HG03159 (cell line): ENCODE data around the gene ARHGAP18.
"Not testable (repeated sequence)": the region's sequence is repeated elsewhere in the genome, so short reads cannot be mapped to it uniquely, and the experiment has no call there.

Experiments used
- ATAC-seq: cut with Tn5 transposase; IDR thresholded peaks from one replicate; pipeline ENCODE4 v1.9.1; 2021; ENCODE audit warnings: mild to moderate bottlenecking, moderate library complexity; ENCODE audit not compliant: unreplicated experiment

ARHGAP18 gene

GRCh38 chr6:129597023-129597713 is 112.8 kb downstream of the ARHGAP18 start:
- ATAC-seq: peak; percentile 77

- ATAC-seq: no peak
These were observed 113.5 kb downstream of the ARHGAP18 start for GRCh38 chr6:129596522-129596921.

- ATAC-seq: no peak
These were observed 116.8 kb downstream of the ARHGAP18 start for GRCh38 chr6:129593233-129593564.

- no peak for ATAC-seq
These were observed 117.3 kb downstream of the ARHGAP18 start for GRCh38 chr6:129592516-129593232.

- no peak for ATAC-seq
These were observed 119.5 kb downstream of the ARHGAP18 start for GRCh38 chr6:129590408-129591022.

GRCh38 chr6:129586815-129587214 is 123.2 kb downstream of the ARHGAP18 start:
- ATAC-seq: no peak

- no peak for ATAC-seq
These were observed 126.1 kb downstream of the ARHGAP18 start for GRCh38 chr6:129583866-129584265.

- ATAC-seq: no peak
These were observed 131.7 kb downstream of the ARHGAP18 start for GRCh38 chr6:129578315-129578714.

- no peak for ATAC-seq
These were observed 132.3 kb downstream of the ARHGAP18 start for GRCh38 chr6:129577691-129578090.

GRCh38 chr6:129576456-129576855 is 133.5 kb downstream of the ARHGAP18 start:
- no peak for ATAC-seq

- ATAC-seq: no peak
These were observed 134.4 kb downstream of the ARHGAP18 start for GRCh38 chr6:129575378-129576118.

GRCh38 chr6:129574605-129575004 is 135.4 kb downstream of the ARHGAP18 start:
- ATAC-seq: not testable (repeated sequence)

- not testable (repeated sequence) for ATAC-seq
These were observed 139.0 kb downstream of the ARHGAP18 start for GRCh38 chr6:129570929-129571328.

- ATAC-seq: no peak
These were observed 142.0 kb downstream of the ARHGAP18 start for GRCh38 chr6:129568015-129568414.

- ATAC-seq: peak; percentile 60
These were observed 142.6 kb downstream of the ARHGAP18 start for GRCh38 chr6:129567374-129567773.

- no peak for ATAC-seq
These were observed 144.2 kb downstream of the ARHGAP18 start for GRCh38 chr6:129565811-129566210.

- no peak for ATAC-seq
These were observed 144.6 kb downstream of the ARHGAP18 start for GRCh38 chr6:129565366-129565765.

GRCh38 chr6:129558248-129558647 is 151.7 kb downstream of the ARHGAP18 start:
- ATAC-seq: no peak

- no peak for ATAC-seq
These were observed 154.7 kb downstream of the ARHGAP18 start for GRCh38 chr6:129555206-129555832.

- no peak for ATAC-seq
These were observed 157.6 kb downstream of the ARHGAP18 start for GRCh38 chr6:129552413-129552812.

- no peak for ATAC-seq
These were observed 158.5 kb downstream of the ARHGAP18 start for GRCh38 chr6:129551486-129551885.
